GM21529 (cell line): ENCODE data around the gene PCDHB9.
"Not testable (repeated sequence)": the region's sequence is repeated elsewhere in the genome, so short reads cannot be mapped to it uniquely, and the experiment has no call there.

Source experiments
- ATAC-seq: cut with Tn5 transposase; IDR thresholded peaks from one replicate; pipeline ENCODE4 v1.9.1; 2021; ENCODE audit not compliant: unreplicated experiment

PCDHB9 gene

GRCh38 chr5:141186897-141187512 lies at the start of gene PCDHB9:
Gene PCDHB9, plus strand, starts transcription at chr5:141187161. Its CDS starts 158 bp downstream, at chr5:141187319.
- ATAC-seq: no peak

GRCh38 chr5:141137346-141137745 lies 49.6 kb upstream of the PCDHB9 start:
- ATAC-seq: not testable (repeated sequence)

- no peak for ATAC-seq
Measured at GRCh38 chr5:141149812-141150211, 37.1 kb upstream of the PCDHB9 start, which contains the start of gene PCDHB6. Gene PCDHB6, plus strand, starts transcription at chr5:141150057. Its CDS starts 201 bp downstream, at chr5:141150258.

GRCh38 chr5:141150224-141150992 lies 36.6 kb upstream of the PCDHB9 start:
- no peak for ATAC-seq

GRCh38 chr5:141150993-141151325 lies 36.0 kb upstream of the PCDHB9 start:
- no peak for ATAC-seq

GRCh38 chr5:141151632-141152031 lies 35.3 kb upstream of the PCDHB9 start:
- ATAC-seq: not testable (repeated sequence)

GRCh38 chr5:141152096-141152495 lies 34.9 kb upstream of the PCDHB9 start:
- not testable (repeated sequence) for ATAC-seq

GRCh38 chr5:141155540-141156374 lies 31.2 kb upstream of the PCDHB9 start:
- no peak for ATAC-seq

GRCh38 chr5:141157356-141157755 lies 29.6 kb upstream of the PCDHB9 start:
- not testable (repeated sequence) for ATAC-seq

- ATAC-seq: not testable (repeated sequence)
Measured at GRCh38 chr5:141157901-141158300, 29.1 kb upstream of the PCDHB9 start.

- ATAC-seq: no peak
Measured at GRCh38 chr5:141172381-141173204, 14.4 kb upstream of the PCDHB9 start, which contains the start of gene PCDHB7. Gene PCDHB7, plus strand, starts transcription at chr5:141172644. Its CDS starts 192 bp downstream, at chr5:141172836.

- not testable (repeated sequence) for ATAC-seq
Measured at GRCh38 chr5:141174291-141175104, 12.5 kb upstream of the PCDHB9 start.

GRCh38 chr5:141175933-141176332 lies 11.0 kb upstream of the PCDHB9 start:
- no peak for ATAC-seq

- not testable (repeated sequence) for ATAC-seq
Measured at GRCh38 chr5:141177577-141178191, 9.3 kb upstream of the PCDHB9 start, which contains the start of gene PCDHB8. Gene PCDHB8, plus strand, starts transcription at chr5:141177790. Its CDS starts 245 bp downstream, at chr5:141178035.

- not testable (repeated sequence) for ATAC-seq
Measured at GRCh38 chr5:141179371-141179770, 7.6 kb upstream of the PCDHB9 start.

- ATAC-seq: not testable (repeated sequence)
Measured at GRCh38 chr5:141179876-141180275, 7.1 kb upstream of the PCDHB9 start.

GRCh38 chr5:141180313-141180712 lies 6.6 kb upstream of the PCDHB9 start:
- ATAC-seq: no peak

GRCh38 chr5:141182248-141182647 lies 4.7 kb upstream of the PCDHB9 start, which contains the start of gene PCDHB16:
Gene PCDHB16, plus strand, starts transcription at chr5:141182387. Its CDS starts 173 bp downstream, at chr5:141182560.
- no peak for ATAC-seq
